ENCODE measurements around the gene TSPAN3. TPM values are rescaled to one million over a fixed set of nuclear protein-coding genes. Genes with fewer than 3 reads are reported as not detected.

TSPAN3 gene
- total and polyA plus RNA-seq, 7 donors: 146 to 330 (median 210) TPM

DNA sequence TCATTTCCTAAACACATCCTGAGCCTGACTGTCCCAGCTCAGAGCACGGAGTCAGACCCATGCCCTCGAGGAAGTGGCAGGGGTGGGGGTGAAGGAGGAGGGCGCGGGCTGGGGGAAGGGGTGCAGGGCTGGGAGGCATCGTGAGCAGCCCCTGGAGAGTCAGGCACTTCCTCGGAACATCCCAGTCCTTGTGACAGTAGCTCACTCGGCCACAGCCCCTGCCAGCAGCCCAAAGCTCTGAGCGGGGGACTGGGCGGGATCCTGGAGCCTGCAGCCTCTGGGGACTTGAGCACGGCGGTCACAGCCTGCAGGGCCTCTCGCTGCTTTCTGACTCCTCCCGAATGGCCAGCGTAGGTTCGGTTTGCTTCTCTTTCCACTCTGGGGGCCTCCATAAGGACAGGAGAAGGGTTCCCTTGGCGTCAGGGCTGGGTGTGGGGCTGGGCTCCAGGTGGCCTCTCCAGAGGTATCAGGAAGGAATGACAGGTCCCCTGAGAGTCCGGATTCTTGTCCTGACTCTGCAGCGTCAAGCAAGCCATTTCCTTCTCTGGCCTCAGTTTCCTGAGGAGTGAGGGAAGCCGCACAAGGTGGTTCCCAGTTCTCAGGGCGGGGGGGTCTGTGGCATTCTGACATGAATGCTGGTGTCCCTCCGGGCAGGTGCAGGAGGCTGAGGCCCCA is 55.1 kb downstream of the TSPAN3 start:
- no peaks in the 10 kb centered on the region for H3K36me3 ChIP-seq (ENCODE audit: insufficient read depth in 1 of 2, low read depth in 1 of 2)
- WGBS, 3 donors: 36 to 50% (median 48%) methylated on average over 20 to 21 of the region's 21 CpGs
- H3K9me3 ChIP-seq: no peaks in the 10 kb centered on the region
- ATAC-seq (no peak), DNase-seq (peak; percentile 16 to 63)
- no peak overlapping the region for H3K4me3 ChIP-seq
- H3K27ac ChIP-seq: no peak overlapping the region
- TF ChIP-seq, protein P1, sequence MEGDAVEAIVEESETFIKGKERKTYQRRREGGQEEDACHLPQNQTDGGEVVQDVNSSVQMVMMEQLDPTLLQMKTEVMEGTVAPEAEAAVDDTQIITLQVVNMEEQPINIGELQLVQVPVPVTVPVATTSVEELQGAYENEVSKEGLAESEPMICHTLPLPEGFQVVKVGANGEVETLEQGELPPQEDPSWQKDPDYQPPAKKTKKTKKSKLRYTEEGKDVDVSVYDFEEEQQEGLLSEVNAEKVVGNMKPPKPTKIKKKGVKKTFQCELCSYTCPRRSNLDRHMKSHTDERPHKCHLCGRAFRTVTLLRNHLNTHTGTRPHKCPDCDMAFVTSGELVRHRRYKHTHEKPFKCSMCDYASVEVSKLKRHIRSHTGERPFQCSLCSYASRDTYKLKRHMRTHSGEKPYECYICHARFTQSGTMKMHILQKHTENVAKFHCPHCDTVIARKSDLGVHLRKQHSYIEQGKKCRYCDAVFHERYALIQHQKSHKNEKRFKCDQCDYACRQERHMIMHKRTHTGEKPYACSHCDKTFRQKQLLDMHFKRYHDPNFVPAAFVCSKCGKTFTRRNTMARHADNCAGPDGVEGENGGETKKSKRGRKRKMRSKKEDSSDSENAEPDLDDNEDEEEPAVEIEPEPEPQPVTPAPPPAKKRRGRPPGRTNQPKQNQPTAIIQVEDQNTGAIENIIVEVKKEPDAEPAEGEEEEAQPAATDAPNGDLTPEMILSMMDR (IDR thresholded peaks at IDR 0.05): no peak
- intact Hi-C loops (cut with DNase I): no loop called here
- no peaks in the 10 kb centered on the region for H3K4me1 ChIP-seq
- no peaks in the 10 kb centered on the region for H3K27me3 ChIP-seq (ENCODE audit: insufficient read depth in 3 of 3, low read length in 2 of 3)

DNA sequence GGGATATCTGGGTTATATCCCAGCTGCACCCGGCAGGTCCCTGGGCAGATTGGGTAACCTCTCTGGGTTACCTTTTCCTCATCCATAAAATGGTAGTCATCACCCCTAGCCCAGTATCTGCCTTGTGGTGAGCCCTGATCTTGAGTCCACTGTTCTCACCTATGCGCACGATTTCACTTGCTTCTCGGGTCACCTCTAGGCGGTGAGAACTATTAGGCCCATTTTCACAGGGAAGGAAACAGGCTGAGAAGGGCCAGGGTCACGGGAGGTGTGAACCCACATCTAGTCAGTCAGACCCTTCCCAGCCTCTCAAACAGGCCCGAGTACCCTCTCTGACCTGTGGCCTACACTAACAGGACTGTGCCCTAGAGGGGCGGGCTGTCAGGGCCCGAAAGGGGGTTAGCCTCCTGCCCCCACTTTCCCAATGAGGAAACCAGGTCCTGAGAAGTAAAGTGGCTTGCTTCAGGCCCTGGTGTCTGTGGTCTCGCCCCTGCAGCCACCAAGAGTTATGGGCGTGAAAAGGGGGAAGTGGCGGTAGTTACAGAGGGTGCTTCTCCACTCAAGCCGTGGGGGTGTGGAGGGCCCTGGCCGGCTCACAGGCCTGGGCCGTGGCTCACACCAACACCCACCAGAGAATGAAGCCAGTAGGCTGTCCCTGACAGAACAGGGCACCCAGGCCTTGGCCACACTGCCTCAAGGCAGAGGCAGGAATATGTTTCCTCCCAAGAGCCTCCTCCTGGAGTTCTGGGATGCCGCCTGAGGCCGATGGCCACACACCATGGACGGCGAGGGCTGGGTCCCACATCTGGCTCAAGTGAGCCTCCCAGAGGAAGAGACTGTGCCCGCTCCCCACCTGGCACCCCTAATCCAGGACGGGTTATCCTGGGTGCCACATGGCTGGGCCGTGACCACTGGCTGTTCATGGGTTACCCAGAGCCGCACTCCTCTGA is 56.5 kb downstream of the TSPAN3 start:
- peak in 1 of 4 donors; percentile 18 for ATAC-seq
- peak; percentile 23 to 42 for DNase-seq
- Histone ChIP-seq H3K27me3 (ENCODE audit: insufficient read depth in 3 of 3, low read length in 2 of 3) (no peaks in the 10 kb centered on the region), H3K36me3 (ENCODE audit: insufficient read depth in 1 of 2, low read depth in 1 of 2) (no peaks in the 10 kb centered on the region), H3K27ac (no peak overlapping the region), H3K4me1 (no peaks in the 10 kb centered on the region), H3K4me3 (no peak overlapping the region), H3K9me3 (no peaks in the 10 kb centered on the region)
- intact Hi-C loops (cut with DNase I): no loop called here
- TF ChIP-seq, protein P1 (IDR thresholded peaks at IDR 0.05): no peak
- 81 to 90% (median 81%) methylated on average over 22 to 23 of the region's 23 CpGs for WGBS, 3 donors

DNA sequence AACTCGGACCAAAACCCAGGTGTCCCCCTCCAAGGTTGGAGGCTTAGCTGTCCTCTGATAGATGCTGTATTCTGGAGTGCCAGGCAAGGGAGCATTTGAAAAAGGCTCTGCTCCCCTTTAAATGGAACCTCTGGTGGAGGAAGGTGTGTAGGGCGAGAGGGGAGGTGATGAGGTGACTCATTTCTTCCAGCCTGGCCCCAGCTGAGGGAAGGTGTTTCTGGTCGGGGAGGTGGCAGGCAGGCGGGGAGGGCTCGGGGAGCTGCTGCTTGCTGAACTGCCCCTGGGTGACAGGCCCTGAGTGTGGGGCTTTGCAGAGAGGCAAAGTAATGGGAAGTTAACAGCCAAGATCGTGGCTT is 57.2 kb downstream of the TSPAN3 start:
- peak in 1 of 2 donors; percentile 46 for DNase-seq
- no peak for ATAC-seq
- no peak overlapping the region for H3K27ac ChIP-seq
- TF ChIP-seq, protein P1 (IDR thresholded peaks at IDR 0.05): no peak
- intact Hi-C loops (cut with DNase I): no loop called here
- no peaks in the 10 kb centered on the region for H3K36me3 ChIP-seq (ENCODE audit: insufficient read depth in 1 of 2, low read depth in 1 of 2)
- H3K27me3 ChIP-seq (ENCODE audit: insufficient read depth in 3 of 3, low read length in 2 of 3): no peaks in the 10 kb centered on the region
- H3K4me1 ChIP-seq: no peaks in the 10 kb centered on the region
- H3K9me3 ChIP-seq: no peaks in the 10 kb centered on the region
- H3K4me3 ChIP-seq: no peak overlapping the region
- 67 to 83% (median 76%) methylated on average over 6 of the region's 6 CpGs for WGBS, 3 donors

DNA sequence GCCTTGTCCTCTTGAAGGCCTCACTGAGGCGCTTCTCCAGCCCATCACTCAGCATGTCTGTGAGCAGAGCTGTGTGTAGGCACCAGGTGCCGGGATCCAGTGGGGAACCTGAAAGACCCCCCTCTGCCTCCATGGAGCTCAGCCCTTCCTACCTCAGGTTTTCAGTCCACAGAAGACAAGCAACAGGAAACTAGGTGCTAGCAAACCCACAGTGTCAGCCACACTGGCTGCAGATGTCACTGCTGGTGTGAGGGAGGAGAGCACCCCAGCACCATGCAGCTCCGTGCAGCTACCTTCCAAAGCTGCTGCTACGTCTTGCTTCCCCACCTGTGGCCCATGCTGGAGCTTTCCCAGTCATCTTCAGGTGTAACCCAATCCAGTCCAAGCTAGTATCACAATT is 58.0 kb downstream of the TSPAN3 start:
- Histone ChIP-seq H3K4me3 (no peak overlapping the region), H3K4me1 (no peaks in the 10 kb centered on the region), H3K36me3 (ENCODE audit: insufficient read depth in 1 of 2, low read depth in 1 of 2) (no peaks in the 10 kb centered on the region), H3K27me3 (ENCODE audit: insufficient read depth in 3 of 3, low read length in 2 of 3) (no peaks in the 10 kb centered on the region), H3K27ac (no peak overlapping the region), H3K9me3 (no peaks in the 10 kb centered on the region)
- TF ChIP-seq, protein P1 (IDR thresholded peaks at IDR 0.05): no peak
- DNase-seq (peak in 1 of 2 donors; percentile 39), ATAC-seq (no peak)
- intact Hi-C loops (cut with DNase I): no loop called here
- 62 to 70% (median 66%) methylated on average over 4 of the region's 4 CpGs for WGBS, 3 donors

Data from psoas muscle (tissue), 8 donors.